ENCODE measurements around the gene PTPA.

DNA sequence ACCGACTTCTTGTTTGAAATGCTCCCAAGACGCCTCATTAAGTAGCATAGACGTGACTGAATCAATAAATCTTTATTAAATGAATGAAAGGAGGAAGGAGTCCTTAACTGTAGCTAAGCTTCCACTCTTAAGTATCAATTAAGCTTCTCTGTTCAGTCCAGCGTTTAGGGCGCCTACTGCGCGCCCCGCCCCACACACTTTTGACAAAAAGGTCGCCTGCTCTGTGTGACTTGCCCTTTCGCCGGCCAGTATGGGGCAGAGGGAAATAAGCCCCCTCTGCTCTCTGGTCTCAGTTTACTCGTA, 31.0 kb upstream of the PTPA start:
- TF ChIP-seq, protein P1, sequence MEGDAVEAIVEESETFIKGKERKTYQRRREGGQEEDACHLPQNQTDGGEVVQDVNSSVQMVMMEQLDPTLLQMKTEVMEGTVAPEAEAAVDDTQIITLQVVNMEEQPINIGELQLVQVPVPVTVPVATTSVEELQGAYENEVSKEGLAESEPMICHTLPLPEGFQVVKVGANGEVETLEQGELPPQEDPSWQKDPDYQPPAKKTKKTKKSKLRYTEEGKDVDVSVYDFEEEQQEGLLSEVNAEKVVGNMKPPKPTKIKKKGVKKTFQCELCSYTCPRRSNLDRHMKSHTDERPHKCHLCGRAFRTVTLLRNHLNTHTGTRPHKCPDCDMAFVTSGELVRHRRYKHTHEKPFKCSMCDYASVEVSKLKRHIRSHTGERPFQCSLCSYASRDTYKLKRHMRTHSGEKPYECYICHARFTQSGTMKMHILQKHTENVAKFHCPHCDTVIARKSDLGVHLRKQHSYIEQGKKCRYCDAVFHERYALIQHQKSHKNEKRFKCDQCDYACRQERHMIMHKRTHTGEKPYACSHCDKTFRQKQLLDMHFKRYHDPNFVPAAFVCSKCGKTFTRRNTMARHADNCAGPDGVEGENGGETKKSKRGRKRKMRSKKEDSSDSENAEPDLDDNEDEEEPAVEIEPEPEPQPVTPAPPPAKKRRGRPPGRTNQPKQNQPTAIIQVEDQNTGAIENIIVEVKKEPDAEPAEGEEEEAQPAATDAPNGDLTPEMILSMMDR (IDR thresholded peaks at IDR 0.05; ENCODE audit: low read depth, low read length), result no peak
- TF ChIP-seq EZH2phosphoT487 (IDR thresholded peaks at IDR 0.05; ENCODE audit: low read depth), result no peak
